OCI-LY3 (cell line): Measurements from ENCODE around the gene CHFR.

Source experiments
- EZH2phosphoT487 ChIP-seq: fragments of 200-600 bp; shearing (Covaris generic); IDR thresholded peaks from 2 replicates; pipeline ENCODE4 v1.6.1; 2018; ENCODE audit warnings: antibody characterized with exemption, mixed run types, low read depth
- TF ChIP-seq, protein P1 (sequence below): fragments of 200-600, 300-600 bp; sonication (generic); IDR thresholded peaks from 2 replicates; pipeline ENCODE4 v1.5.1; 2014; ENCODE audit warnings: antibody characterized with exemption, low read length, low read depth

DNA sequence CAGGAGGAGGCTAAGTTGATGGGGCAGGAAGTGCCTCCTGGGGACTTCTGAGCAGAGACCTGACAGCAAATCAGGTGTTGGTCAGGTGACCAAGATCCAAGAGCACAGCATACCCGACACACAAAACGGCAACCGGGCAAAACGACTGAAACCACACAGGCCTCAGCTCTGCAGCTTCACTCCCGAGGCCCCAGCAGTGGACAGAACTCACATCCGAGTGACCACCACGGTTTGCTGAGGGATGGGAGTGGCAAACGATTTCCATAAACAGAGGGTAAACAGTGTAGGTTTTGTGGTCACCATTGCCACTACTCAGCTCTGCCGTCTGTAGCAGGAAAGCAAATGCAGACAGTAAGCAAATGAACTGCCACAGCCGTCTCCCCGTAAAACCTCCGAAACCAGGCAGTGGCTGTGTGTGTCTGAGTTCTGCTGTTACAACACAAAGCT, 14.4 kb downstream of the CHFR start:
- TF ChIP-seq, protein P1, sequence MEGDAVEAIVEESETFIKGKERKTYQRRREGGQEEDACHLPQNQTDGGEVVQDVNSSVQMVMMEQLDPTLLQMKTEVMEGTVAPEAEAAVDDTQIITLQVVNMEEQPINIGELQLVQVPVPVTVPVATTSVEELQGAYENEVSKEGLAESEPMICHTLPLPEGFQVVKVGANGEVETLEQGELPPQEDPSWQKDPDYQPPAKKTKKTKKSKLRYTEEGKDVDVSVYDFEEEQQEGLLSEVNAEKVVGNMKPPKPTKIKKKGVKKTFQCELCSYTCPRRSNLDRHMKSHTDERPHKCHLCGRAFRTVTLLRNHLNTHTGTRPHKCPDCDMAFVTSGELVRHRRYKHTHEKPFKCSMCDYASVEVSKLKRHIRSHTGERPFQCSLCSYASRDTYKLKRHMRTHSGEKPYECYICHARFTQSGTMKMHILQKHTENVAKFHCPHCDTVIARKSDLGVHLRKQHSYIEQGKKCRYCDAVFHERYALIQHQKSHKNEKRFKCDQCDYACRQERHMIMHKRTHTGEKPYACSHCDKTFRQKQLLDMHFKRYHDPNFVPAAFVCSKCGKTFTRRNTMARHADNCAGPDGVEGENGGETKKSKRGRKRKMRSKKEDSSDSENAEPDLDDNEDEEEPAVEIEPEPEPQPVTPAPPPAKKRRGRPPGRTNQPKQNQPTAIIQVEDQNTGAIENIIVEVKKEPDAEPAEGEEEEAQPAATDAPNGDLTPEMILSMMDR, result no peak
- TF ChIP-seq EZH2phosphoT487, result no peak
